ENCODE data around the gene NT5C1A. TPM values are rescaled to one million over a fixed set of nuclear protein-coding genes. Genes with fewer than 3 reads are reported as not detected.

Gene NT5C1A
- total and polyA plus RNA-seq, 2 experiments from 2014 or later = not detected

DNA sequence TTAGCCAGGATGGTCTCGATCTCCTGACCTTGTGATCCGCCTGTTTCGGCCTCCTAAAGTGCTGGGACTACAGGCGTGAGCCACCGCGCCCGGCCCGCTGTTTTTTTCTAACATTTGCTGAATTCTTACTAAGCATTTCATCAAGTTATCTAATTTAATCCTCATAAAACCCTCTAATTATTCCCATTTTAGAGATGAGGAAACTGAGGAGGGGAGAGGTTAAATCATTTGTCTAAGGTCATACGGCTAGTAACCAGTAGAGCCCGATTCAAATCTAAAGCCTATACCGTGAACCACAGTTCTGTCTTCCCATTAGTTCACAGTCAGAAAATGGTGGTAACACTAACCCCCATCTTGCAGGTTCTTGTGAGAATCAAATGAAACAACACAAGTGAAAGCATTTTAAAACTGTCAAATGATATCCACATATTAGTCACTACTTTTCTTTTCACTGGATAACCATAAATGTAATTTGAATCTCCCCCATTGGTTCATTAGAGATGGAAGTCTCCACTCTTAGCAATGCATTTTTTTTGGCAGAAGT is 43.0 kb downstream of the NT5C1A start:
- no peak overlapping the region for H3K4me2 ChIP-seq (ENCODE audit: unreplicated experiment)
- no peak overlapping the region for H3K27ac ChIP-seq
- no peak overlapping the region for H3K4me3 ChIP-seq
- no peaks in the 10 kb centered on the region for H3K4me1 ChIP-seq (ENCODE audit: insufficient read depth)
- H4K20me1 ChIP-seq (ENCODE audit: insufficient read depth) = no peaks in the 10 kb centered on the region
- H3K9me3 ChIP-seq (ENCODE audit: low read depth) = no peaks in the 10 kb centered on the region
- H3K9me2 ChIP-seq (ENCODE audit: insufficient read depth) = no peaks in the 10 kb centered on the region
- H3K79me2 ChIP-seq (ENCODE audit: insufficient read depth) = no peaks in the 10 kb centered on the region
- in situ Hi-C loops (cut with MboI) = no loop called here
- H3K27me3 ChIP-seq (replicated peaks; ENCODE audit: insufficient read depth) = no peaks in the 10 kb centered on the region
- no peaks in the 10 kb centered on the region for H3F3A ChIP-seq (ENCODE audit: insufficient read depth)
- WGBS, 2 experiments (ENCODE audit: low coverage in 1 of 2, low lambda C conversion rate in 2 of 2, missing lambda C conversion rate in 2 of 2) = 91 to 96% methylated on average over 11 of the region's 11 CpGs
- H2AFZ ChIP-seq = no peak overlapping the region
- no peak overlapping the region for H3K9ac ChIP-seq
- TF ChIP-seq EZH2phosphoT487 (IDR thresholded peaks at IDR 0.05; ENCODE audit: insufficient read depth, low read depth) (no peak), EZH2 (IDR thresholded peaks at IDR 0.05; ENCODE audit: insufficient read depth, poor library complexity, severe bottlenecking) (no peak)
- no peak for DNase-seq
- no peaks in the 10 kb centered on the region for H3K36me3 ChIP-seq (ENCODE audit: low read depth)

- WGBS, 2 experiments (ENCODE audit: low coverage in 1 of 2, low lambda C conversion rate in 2 of 2, missing lambda C conversion rate in 2 of 2) = 60 to 75% methylated on average over 15 to 16 of the region's 16 CpGs
- in situ Hi-C loops (cut with MboI) = no loop called here
- H3F3A ChIP-seq (ENCODE audit: insufficient read depth) = no peaks in the 10 kb centered on the region
- TF ChIP-seq EZH2phosphoT487 (IDR thresholded peaks at IDR 0.05; ENCODE audit: insufficient read depth, low read depth) (no peak), EZH2 (IDR thresholded peaks at IDR 0.05; ENCODE audit: insufficient read depth, poor library complexity, severe bottlenecking) (no peak)
- no peaks in the 10 kb centered on the region for H3K9me2 ChIP-seq (ENCODE audit: insufficient read depth)
- H3K9me3 ChIP-seq (ENCODE audit: low read depth) = no peaks in the 10 kb centered on the region
- no peak overlapping the region for H3K27ac ChIP-seq
- no peak overlapping the region for H3K9ac ChIP-seq
- H4K20me1 ChIP-seq (ENCODE audit: insufficient read depth) = no peaks in the 10 kb centered on the region
- H3K79me2 ChIP-seq (ENCODE audit: insufficient read depth) = no peaks in the 10 kb centered on the region
- DNase-seq = no peak
- no peaks in the 10 kb centered on the region for H3K36me3 ChIP-seq (ENCODE audit: low read depth)
- no peak overlapping the region for H2AFZ ChIP-seq
- no peaks in the 10 kb centered on the region for H3K27me3 ChIP-seq (replicated peaks; ENCODE audit: insufficient read depth)
- H3K4me1 ChIP-seq (ENCODE audit: insufficient read depth) = no peaks in the 10 kb centered on the region
- H3K4me2 ChIP-seq (ENCODE audit: unreplicated experiment) = no peak overlapping the region
- H3K4me3 ChIP-seq = no peak overlapping the region
These were observed 45.3 kb downstream of the NT5C1A start for GRCh38 chr1:39626646-39627045.

DNA sequence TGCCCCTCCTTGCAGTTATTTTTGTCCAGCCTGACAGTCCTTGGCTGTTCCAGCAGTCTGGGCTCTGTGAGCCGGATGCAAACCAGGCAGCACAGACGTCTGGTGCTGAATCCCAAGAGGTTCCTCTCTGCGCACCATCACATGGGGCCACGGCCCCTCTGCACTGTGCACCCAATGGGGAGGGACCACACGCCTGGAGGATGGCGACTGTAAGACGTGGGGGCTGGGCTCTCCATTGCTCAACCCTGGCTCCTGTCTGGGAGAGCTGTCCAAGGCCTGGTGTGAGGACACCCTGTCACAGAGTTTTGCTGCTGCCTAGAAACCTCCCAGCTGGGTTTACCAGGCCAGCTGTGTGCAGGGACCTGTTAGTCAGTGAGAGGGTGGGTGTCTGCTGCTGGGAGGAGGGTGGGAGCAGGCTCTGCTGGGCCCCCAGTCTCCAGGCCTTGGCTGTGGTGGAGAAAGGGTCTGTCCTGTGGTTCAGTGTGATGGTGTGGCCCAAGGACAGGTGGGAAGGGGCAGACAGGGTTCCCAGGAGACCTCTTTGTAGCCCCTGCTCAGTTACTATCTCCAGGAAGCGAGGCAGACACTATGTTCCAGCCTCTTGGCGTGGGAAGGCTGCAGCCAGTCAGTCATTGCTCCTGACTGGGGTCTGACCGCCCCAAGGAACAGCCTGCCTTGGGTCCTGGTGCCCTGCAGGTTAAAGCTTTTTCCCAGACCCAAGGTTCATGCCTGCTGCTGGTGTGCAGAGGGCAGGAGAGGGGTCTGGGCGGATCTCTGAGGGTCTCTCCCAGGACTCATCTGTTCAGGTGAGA is 46.2 kb downstream of the NT5C1A start:
- in situ Hi-C loops (cut with MboI) = no loop called here
- Histone ChIP-seq H2AFZ (no peak overlapping the region), H3K4me2 (ENCODE audit: unreplicated experiment) (no peak overlapping the region), H3K27me3 (replicated peaks; ENCODE audit: insufficient read depth) (no peaks in the 10 kb centered on the region), H3K4me1 (ENCODE audit: insufficient read depth) (no peaks in the 10 kb centered on the region), H4K20me1 (ENCODE audit: insufficient read depth) (no peaks in the 10 kb centered on the region), H3K9ac (no peak overlapping the region), H3K27ac (no peak overlapping the region), H3K9me3 (ENCODE audit: low read depth) (no peaks in the 10 kb centered on the region), H3K4me3 (no peak overlapping the region), H3K36me3 (ENCODE audit: low read depth) (no peaks in the 10 kb centered on the region), H3K9me2 (ENCODE audit: insufficient read depth) (no peaks in the 10 kb centered on the region), H3K79me2 (ENCODE audit: insufficient read depth) (no peaks in the 10 kb centered on the region), H3F3A (ENCODE audit: insufficient read depth) (no peaks in the 10 kb centered on the region)
- DNase-seq = peak; percentile 72
- TF ChIP-seq EZH2 (IDR thresholded peaks at IDR 0.05; ENCODE audit: insufficient read depth, poor library complexity, severe bottlenecking) (no peak), EZH2phosphoT487 (IDR thresholded peaks at IDR 0.05; ENCODE audit: insufficient read depth, low read depth) (no peak)
- WGBS, 2 experiments (ENCODE audit: low coverage in 1 of 2, low lambda C conversion rate in 2 of 2, missing lambda C conversion rate in 2 of 2) = 34 to 35% methylated on average over 11 of the region's 11 CpGs

DNA sequence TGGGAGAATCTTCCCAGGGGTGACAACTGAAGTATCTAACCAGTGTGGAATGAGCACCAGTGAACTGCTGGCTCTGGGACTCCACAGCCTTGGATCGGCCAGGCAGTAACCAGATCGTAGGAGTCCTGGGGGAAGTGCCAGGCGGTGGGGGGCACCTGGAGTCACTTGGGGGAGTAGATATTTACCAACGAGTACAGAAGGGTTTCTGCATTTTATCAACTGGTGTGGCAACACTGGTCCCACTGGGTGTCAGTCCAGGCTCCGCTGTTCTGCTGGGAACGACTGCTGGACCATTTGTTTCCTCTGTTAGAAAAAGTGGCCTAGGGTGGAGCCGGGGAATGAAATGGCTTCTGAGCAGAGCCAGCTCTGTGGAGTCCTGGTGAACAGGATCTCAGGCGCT is 46.9 kb downstream of the NT5C1A start:
- H3K36me3 ChIP-seq (ENCODE audit: low read depth) = no peaks in the 10 kb centered on the region
- WGBS, 2 experiments (ENCODE audit: low coverage in 1 of 2, low lambda C conversion rate in 2 of 2, missing lambda C conversion rate in 2 of 2) = 55 to 57% methylated on average over 8 of the region's 8 CpGs
- no peak overlapping the region for H3K4me2 ChIP-seq (ENCODE audit: unreplicated experiment)
- no peaks in the 10 kb centered on the region for H3K79me2 ChIP-seq (ENCODE audit: insufficient read depth)
- no peaks in the 10 kb centered on the region for H3K4me1 ChIP-seq (ENCODE audit: insufficient read depth)
- no peaks in the 10 kb centered on the region for H3K9me2 ChIP-seq (ENCODE audit: insufficient read depth)
- H3K27ac ChIP-seq = no peak overlapping the region
- no peak overlapping the region for H2AFZ ChIP-seq
- DNase-seq = no peak
- no peak overlapping the region for H3K9ac ChIP-seq
- H4K20me1 ChIP-seq (ENCODE audit: insufficient read depth) = no peaks in the 10 kb centered on the region
- no peaks in the 10 kb centered on the region for H3F3A ChIP-seq (ENCODE audit: insufficient read depth)
- in situ Hi-C loops (cut with MboI) = no loop called here
- H3K9me3 ChIP-seq (ENCODE audit: low read depth) = no peaks in the 10 kb centered on the region
- TF ChIP-seq EZH2phosphoT487 (IDR thresholded peaks at IDR 0.05; ENCODE audit: insufficient read depth, low read depth) (no peak), EZH2 (IDR thresholded peaks at IDR 0.05; ENCODE audit: insufficient read depth, poor library complexity, severe bottlenecking) (no peak)
- no peaks in the 10 kb centered on the region for H3K27me3 ChIP-seq (replicated peaks; ENCODE audit: insufficient read depth)
- no peak overlapping the region for H3K4me3 ChIP-seq

Data from GM23248 (cell line).